ENCODE results near the gene EXOC6.

Gene EXOC6

GRCh38 chr10:92848441-92849233, at the start of gene EXOC6:
Gene EXOC6 (plus strand): TSS chr10:92848520. CDS start chr10:92848534, 14 bp downstream.
- in situ Hi-C loops (cut with MboI; ENCODE audit: low sequenced_read_pairs) = no loop called here

- in situ Hi-C loops (cut with MboI; ENCODE audit: low sequenced_read_pairs) = no loop called here
Observed at GRCh38 chr10:92799568-92799967, 48.8 kb upstream of the EXOC6 start.

GRCh38 chr10:92800134-92800733, 48.1 kb upstream of the EXOC6 start:
- in situ Hi-C loops (cut with MboI; ENCODE audit: low sequenced_read_pairs) = no loop called here

- in situ Hi-C loops (cut with MboI; ENCODE audit: low sequenced_read_pairs) = no loop called here
Observed at GRCh38 chr10:92801978-92802872, 46.1 kb upstream of the EXOC6 start.

- in situ Hi-C loops (cut with MboI; ENCODE audit: low sequenced_read_pairs) = no loop called here
Observed at GRCh38 chr10:92809840-92810239, 38.5 kb upstream of the EXOC6 start.

- in situ Hi-C loops (cut with MboI; ENCODE audit: low sequenced_read_pairs) = no loop called here
Observed at GRCh38 chr10:92810934-92811532, 37.3 kb upstream of the EXOC6 start.

GRCh38 chr10:92811986-92812385, 36.3 kb upstream of the EXOC6 start:
- in situ Hi-C loops (cut with MboI; ENCODE audit: low sequenced_read_pairs) = no loop called here

GRCh38 chr10:92813979-92814378, 34.3 kb upstream of the EXOC6 start:
- in situ Hi-C loops (cut with MboI; ENCODE audit: low sequenced_read_pairs) = no loop called here

GRCh38 chr10:92814790-92815189, 33.5 kb upstream of the EXOC6 start:
- in situ Hi-C loops (cut with MboI; ENCODE audit: low sequenced_read_pairs) = no loop called here

- in situ Hi-C loops (cut with MboI; ENCODE audit: low sequenced_read_pairs) = no loop called here
Observed at GRCh38 chr10:92816091-92816531, 32.2 kb upstream of the EXOC6 start.

- in situ Hi-C loops (cut with MboI; ENCODE audit: low sequenced_read_pairs) = no loop called here
Observed at GRCh38 chr10:92822060-92822634, 26.2 kb upstream of the EXOC6 start.

GRCh38 chr10:92822964-92823363, 25.4 kb upstream of the EXOC6 start:
- in situ Hi-C loops (cut with MboI; ENCODE audit: low sequenced_read_pairs) = no loop called here

GRCh38 chr10:92826061-92826460, 22.3 kb upstream of the EXOC6 start:
- in situ Hi-C loops (cut with MboI; ENCODE audit: low sequenced_read_pairs) = no loop called here

GRCh38 chr10:92826504-92826903, 21.8 kb upstream of the EXOC6 start:
- in situ Hi-C loops (cut with MboI; ENCODE audit: low sequenced_read_pairs) = no loop called here

GRCh38 chr10:92829042-92829785, 19.1 kb upstream of the EXOC6 start:
- in situ Hi-C loops (cut with MboI; ENCODE audit: low sequenced_read_pairs) = no loop called here

GRCh38 chr10:92829786-92830377, 18.4 kb upstream of the EXOC6 start:
- in situ Hi-C loops (cut with MboI; ENCODE audit: low sequenced_read_pairs) = no loop called here

- in situ Hi-C loops (cut with MboI; ENCODE audit: low sequenced_read_pairs) = no loop called here
Observed at GRCh38 chr10:92830478-92831389, 17.6 kb upstream of the EXOC6 start.

GRCh38 chr10:92832121-92832520, 16.2 kb upstream of the EXOC6 start:
- in situ Hi-C loops (cut with MboI; ENCODE audit: low sequenced_read_pairs) = no loop called here
